ENCODE measurements around the gene RLBP1. TPM values are rescaled to one million over a fixed set of nuclear protein-coding genes. Genes with fewer than 3 reads are reported as not detected.

RLBP1 gene
- total and polyA plus RNA-seq, 2 of the 4 experiments (the other 2 are of a cell fraction): not detected

DNA sequence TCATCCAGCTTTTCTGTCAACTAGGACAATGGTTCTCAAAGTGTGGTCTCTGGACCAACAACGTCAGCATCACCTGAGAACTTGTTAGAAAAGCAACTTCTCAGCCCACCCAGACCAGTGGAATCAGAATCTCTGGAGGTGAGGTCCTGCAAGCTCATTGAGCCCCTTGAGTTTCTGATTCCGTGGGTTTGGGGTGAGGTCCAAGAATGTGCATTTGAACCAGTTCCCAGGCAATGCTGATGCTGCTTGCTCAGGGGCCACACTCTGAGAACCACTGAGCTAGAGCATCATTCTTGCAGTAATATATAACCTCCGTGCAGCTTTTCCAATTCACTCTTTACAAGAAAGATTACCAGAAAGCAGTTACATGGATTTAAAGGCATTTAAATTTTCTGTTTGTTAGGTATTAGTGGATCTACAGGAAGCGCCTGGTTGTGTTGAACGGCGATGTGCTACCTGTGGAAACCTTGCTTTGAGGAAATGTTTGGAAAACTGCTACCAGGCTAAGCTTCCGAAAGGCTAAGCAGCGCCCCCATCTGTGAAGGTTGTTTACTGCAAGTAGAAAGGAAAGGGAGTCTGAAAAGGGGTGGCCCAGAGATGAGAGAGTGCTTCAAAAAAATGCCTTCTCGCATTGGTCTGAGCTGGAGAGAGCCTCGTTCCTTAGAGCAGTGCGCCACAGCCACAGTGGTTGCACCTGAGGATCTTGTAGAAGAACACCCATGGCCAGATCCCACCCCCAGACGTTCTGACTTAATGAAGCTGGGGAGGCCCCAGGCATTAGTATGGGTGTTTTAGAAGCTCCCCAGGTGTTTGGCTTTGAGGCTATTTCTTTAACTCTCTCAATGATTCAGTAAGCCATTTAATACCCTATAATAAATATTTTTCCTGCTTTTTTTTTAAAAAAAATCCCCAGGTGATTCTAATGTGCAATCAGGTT lies 50.0 kb downstream of the RLBP1 start:
- Histone ChIP-seq H4K20me1 (ENCODE audit: insufficient read depth, low read length) (no peaks in the 10 kb centered on the region), H2BK120ac (ENCODE audit: low read depth, low read length) (no peak overlapping the region), H2BK20ac (ENCODE audit: low read depth, low read length) (no peak overlapping the region), H4K5ac (ENCODE audit: low read depth, low read length) (no peak overlapping the region), H3K27me3 (ENCODE audit: control insufficient read depth, insufficient read depth, low read length) (no peaks in the 10 kb centered on the region), H2AK9ac (replicated peaks; ENCODE audit: low read depth, low read length, poor library complexity) (peak overlapping the region; percentile 66), H2AK5ac (ENCODE audit: low read depth, low read length) (no peak overlapping the region), H4K91ac (ENCODE audit: insufficient read depth, low read depth, low read length) (no peak overlapping the region), H3K4me1 (ENCODE audit: control insufficient read depth, insufficient read depth, low read length) (peaks cover 12% of the 10 kb centered on the region), H3K9me3 (ENCODE audit: control insufficient read depth, insufficient read depth, low read length) (no peaks in the 10 kb centered on the region), H2BK15ac (ENCODE audit: low read depth, low read length) (no peak overlapping the region), H3K9ac (ENCODE audit: low read depth, low read length) (no peak overlapping the region), H3K36me3 (ENCODE audit: control insufficient read depth, insufficient read depth, low read length) (peaks cover 10% of the 10 kb centered on the region), H3K4me2 (ENCODE audit: low read depth, low read length) (no peak overlapping the region), H3K27ac (ENCODE audit: insufficient read depth, low read length) (no peak overlapping the region), H3K56ac (ENCODE audit: extremely low read depth, insufficient read depth, low read length) (no peak overlapping the region), H4K8ac (ENCODE audit: low read depth in 2 of 2, low read length in 2 of 2) (no peak overlapping the region; a peak in 1 of 4 replicates), H3K9me1 (ENCODE audit: insufficient read depth, low read length) (peaks cover 17% of the 10 kb centered on the region), H2BK5ac (ENCODE audit: low read depth, low read length, poor library complexity, severe bottlenecking) (no peak overlapping the region), H3K23ac (ENCODE audit: low read depth, low read length) (no peak overlapping the region), H2AFZ (replicated peaks; ENCODE audit: low read length, poor library complexity) (peak overlapping the region; percentile 8), H3K18ac (ENCODE audit: low read depth, low read length) (no peak overlapping the region), H3K4me3 (ENCODE audit: insufficient read depth, low read depth, low read length) (no peak overlapping the region), H3K14ac (replicated peaks; ENCODE audit: low read depth, low read length) (no peak overlapping the region), H3K4ac (ENCODE audit: low read depth, low read length) (no peak overlapping the region), H3K79me1 (ENCODE audit: low read depth in 1 of 2, low read length in 2 of 2) (peaks cover 17 to 35% of the 10 kb centered on the region in 2 experiments)
- TF ChIP-seq CHD1 (IDR thresholded peaks at IDR 0.05; ENCODE audit: low read depth, low read length) (no peak), CTCF (conservative IDR thresholded peaks at IDR 0.05; ENCODE audit: low read depth, low read length) (peak; percentile 63), SMC3 (IDR thresholded peaks at IDR 0.05; ENCODE audit: low read depth, low read length) (peak; percentile 71), RFX5 (IDR thresholded peaks at IDR 0.05; ENCODE audit: low read depth, low read length) (no peak), POLR2A (IDR thresholded peaks at IDR 0.05; ENCODE audit: low read depth, low read length) (no peak), RAD21 (IDR thresholded peaks at IDR 0.05; ENCODE audit: low read length) (peak; percentile 70), MXI1 (IDR thresholded peaks at IDR 0.05; ENCODE audit: borderline replicate concordance, low read depth, low read length) (no peak), MAZ (IDR thresholded peaks at IDR 0.05; ENCODE audit: borderline replicate concordance, low read depth, low read length) (no peak), NFE2L2 (IDR thresholded peaks at IDR 0.05; ENCODE audit: low read depth, low read length) (no peak)
- TF ChIP-seq, protein P1, sequence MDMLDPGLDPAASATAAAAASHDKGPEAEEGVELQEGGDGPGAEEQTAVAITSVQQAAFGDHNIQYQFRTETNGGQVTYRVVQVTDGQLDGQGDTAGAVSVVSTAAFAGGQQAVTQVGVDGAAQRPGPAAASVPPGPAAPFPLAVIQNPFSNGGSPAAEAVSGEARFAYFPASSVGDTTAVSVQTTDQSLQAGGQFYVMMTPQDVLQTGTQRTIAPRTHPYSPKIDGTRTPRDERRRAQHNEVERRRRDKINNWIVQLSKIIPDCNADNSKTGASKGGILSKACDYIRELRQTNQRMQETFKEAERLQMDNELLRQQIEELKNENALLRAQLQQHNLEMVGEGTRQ (IDR thresholded peaks at IDR 0.05; ENCODE audit: low read depth, low read length): no peak
- dilution Hi-C loops (cut with HindIII; ENCODE audit: low sequenced_read_pairs, unreplicated experiment) (no loop called here), intact Hi-C loops (cut with micrococcal nuclease) (no loop called here), in situ Hi-C loops (cut with MboI; ENCODE audit: low sequenced_read_pairs) (loop anchor here (25.0 kb wide), 1 partner anchor 509 kb away; no protein-coding TSS in a partner anchor)
- ChIA-PET POLR2A (ENCODE audit: unreplicated experiment) (no interaction called here), CTCF (interaction anchor here (0.6 to 2.6 kb wide), 12 partner anchors 9 to 158 kb away, joined by 3 to 20 read pairs (median 3); partner anchors contain the start of gene ABHD2)
- ATAC-seq (ENCODE audit: low read depth) (peak; percentile 50), DNase-seq (peak; percentile 36)
- BruUV-seq (replicated peaks): no TSS peak
- 57% methylated on average over 6 of the region's 12 CpGs; no CpG with 5 or more reads in 1 of the 2 experiments for WGBS, 2 experiments (ENCODE audit: extremely low coverage in 2 of 2, insufficient read length in 1 of 2)
